M059J (cell line): Measurements from ENCODE around the gene PTCH1. TPM values are rescaled to one million over a fixed set of nuclear protein-coding genes. Genes with fewer than 3 reads are reported as not detected.

Experiments
- DNase-seq: peaks from one replicate; pipeline ENCODE4 v3.0.0-alpha.2; 2012; ENCODE audit warnings: low read depth
- total RNA-seq: library from RNA; depleted of rRNA; stranded (reverse); fragments of >200 nt; shearing (Covaris generic); gene quantifications from 2 replicates; pipeline ENCODE4 v1.2.3, GENCODE V29; 2014; rRNA removed

The PTCH1 gene
- 3.3 and 9.4 TPM in 2 replicates for total RNA-seq

DNA sequence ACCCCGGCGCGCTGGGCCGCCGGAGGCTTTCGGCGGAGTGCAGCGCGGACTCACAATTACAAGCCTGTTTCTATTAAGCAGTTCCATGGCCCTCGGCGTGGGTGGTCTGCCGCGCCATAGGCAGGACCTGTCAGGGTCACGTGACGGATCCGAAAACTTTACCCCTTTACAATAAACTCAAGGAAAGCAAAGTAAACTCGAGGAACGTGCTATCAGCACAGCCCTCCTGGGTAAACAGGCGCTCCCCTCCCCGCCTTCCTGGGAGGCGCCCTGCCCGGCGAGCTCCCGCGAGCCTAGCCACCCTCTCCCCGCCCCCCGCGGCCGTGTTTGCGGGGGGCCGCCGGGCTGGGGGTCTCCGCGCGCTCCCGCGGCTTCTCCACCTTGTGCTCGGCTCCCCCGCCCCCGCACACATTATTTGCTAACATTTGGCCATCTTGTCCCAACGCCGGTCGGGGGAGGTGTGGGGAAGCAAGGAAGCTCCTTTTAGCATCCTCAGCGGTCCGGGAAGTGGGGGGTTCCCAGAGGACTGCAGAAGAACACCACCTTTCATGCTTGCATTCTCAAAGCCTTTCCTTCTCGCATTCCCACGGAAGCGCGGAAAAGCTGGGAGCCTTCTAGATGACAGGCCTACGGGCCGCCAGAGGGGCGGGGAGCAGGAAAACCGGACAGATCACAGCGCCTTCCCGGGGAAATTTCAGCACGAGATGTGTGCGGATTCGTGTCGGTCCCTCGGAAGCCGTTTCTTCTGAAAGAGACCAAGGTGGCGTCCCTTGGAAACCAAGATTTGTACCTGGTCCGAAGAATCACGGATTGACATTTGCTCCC is at the start of gene PTCH1:
Gene PTCH1 (minus strand): TSS at position 238 of the 825 bp plus-strand sequence.
- DNase-seq = peak; percentile 51

DNA sequence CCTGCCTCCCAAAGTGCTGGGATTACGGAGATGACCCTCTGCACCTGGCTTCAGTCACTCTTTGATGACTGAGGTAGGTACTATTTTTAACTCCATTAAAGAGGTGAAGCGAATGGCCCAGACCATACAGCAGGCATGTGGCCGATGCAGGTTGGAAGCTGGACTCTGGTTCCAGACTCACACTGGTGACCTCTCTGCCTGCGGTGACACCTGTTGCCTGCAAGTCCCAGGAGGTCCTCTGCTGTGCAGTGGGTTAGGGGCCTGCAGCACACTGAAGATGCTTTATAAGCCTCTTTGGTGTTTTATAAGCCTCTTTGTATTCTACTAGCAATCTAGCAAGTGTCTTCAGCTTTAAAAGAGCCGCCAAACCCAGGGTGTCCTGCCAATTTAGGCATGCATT is 49.2 kb upstream of the PTCH1 start:
- DNase-seq = no peak

DNA sequence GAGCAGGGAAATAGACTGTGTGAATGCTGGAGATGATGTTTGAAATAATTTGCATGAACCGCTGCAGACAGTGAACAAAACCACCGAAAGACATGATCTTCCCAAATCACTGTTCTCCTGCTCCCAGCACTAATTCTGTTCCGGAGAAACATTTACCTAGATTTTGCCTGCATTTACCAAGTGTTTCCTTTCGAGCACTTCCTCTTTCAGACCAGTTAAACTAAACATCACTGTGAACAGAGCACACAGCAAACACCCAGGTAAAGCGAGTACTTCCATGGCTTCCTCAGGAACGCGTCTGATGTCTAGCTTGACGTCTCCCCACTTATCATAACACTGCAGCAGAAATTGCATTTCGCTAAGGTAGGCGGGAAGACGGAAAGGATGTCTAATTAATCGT is 45.1 kb upstream of the PTCH1 start:
- no peak for DNase-seq

DNA sequence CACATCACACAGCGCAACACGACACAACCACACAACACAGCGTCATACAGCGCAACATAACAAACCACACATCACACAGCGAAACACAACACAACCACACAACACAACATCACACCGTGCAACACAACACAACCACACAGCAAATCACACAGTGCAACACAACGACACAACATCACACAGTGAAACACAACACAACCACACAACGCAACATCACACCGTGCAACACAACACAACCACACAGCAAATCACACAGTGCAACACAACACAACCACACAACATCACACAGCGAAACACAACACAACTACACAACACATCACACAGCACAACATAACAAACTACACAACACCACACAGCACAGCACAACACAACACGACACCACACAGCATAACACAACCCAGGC is 40.4 kb upstream of the PTCH1 start:
- no peak for DNase-seq

DNA sequence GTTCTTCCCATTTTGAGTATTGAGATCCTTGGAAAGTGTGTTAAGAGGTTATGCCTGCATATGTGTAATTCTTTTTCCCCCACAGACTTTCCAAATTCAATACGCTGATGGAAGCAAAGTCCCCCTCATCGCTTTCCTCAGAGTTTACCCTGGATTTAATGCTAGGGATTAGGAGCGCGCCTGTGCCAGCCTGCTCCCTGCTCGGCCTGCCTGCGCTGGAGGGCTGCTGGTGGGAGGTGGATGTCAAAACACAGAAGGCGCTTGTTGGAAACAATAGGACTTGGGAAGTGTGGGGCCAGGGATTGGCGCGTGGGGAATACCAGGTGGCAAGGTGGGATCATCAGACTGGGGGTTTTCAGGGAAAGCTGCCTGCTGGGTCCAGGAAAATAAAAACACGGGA is 39.8 kb upstream of the PTCH1 start:
- DNase-seq = no peak

DNA sequence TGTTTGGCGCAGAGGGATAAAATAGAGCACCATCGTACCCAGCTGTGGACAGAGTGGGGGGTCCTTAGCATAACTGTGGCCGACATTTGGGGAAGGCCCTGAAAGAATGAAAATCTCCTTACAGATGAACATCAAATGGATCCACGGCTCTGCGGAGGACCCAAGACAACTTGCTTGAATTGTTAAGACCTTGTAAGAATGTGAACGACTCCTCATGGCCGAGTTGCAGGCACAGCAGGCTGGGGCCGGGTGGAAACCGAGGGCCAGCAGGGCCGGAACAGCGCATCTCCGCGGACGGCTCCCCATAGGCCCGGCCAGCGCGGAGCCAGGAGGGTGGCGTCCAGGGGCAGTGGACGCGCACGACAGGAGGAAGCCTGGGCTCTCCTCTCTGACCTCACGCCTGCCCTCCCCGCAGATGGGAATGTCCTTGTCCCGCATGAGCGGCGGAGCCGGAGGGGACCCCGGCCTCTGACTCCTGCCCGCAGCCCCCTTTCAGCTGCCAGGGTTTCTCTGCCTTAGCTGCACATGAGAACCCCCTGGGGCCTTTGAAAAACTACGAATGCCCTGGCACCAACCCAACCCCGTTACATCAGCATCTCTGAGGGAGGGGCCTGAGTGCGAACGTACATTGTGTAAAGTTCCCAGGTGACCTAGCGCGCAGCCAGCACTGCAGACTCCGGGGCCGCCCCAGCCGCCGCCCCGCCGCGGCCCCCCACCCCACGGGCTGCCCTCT is 36.2 kb upstream of the PTCH1 start:
- DNase-seq = no peak

DNA sequence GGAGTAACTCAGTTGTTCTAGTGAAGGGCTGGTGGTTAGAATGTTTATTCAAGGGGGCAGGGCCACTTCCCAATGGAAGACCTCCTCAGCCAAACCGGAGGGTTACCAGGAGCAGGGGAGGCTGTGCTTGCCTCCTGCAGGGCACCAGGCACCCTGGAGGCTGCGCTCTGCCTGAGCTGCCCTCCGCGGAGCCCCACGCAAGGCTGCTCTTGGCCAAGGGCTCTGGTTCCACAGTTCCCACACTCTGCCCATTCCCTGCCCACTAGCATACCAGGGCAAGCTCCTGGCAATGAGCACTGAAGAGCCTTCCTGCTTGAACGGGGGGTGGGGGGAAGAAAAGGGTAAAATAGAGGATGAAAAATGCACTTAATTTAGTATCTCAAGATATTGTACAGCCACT is 35.5 kb upstream of the PTCH1 start:
- no peak for DNase-seq

DNA sequence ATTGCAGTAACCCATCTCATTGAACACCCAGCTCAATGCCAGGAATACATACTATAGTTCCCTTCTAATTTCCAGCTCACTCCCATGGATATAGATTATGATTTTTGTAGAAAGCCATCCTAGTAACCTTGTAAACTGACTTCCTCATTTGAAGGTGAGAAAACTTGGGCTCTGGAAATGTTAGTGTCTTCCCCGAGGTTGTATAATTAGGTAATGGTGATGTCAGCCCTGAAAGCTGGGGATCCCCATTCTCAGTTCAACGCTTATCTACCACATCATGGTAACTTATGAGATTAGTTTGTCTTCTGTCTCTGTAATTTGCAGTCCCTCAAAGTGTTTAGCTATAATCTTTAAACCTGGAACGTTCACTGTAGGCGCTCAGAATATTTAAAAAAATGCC is 34.6 kb upstream of the PTCH1 start:
- no peak for DNase-seq

DNA sequence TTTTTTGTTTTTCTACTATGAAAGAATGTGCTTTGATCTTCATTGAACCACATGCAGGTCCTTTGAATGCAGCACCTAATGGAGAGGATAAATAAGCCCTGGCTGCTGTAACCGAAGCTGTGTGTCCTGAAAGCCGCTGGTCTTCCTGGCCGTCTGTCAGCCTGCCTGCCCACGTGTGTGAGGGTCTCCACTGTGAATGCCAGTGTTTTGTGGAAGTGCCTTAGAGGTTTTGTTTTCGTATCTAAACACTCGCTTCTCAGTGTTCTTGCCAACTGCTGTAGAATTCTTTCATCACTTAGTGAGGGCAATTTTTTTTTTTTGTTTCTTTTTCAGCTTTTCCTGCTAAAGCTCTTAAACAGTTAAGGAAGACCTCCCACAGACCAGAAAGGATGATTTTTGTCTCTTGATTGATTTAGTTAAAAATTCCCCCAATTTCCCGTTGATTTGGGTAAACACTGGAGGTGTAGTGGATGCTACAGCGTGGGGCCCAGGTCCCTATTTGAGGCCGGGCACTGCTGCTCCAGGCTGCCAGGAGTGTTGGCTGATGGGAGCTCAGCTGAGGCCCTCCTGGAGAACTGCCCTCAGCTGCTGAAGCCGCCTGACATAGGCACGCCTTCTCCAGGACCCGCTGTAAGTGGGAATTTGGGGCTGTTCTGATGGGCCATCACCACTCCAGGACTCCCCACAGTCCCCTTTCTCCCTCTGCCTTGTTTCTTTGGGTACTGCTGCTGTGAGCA is 29.2 kb upstream of the PTCH1 start:
- no peak for DNase-seq

DNA sequence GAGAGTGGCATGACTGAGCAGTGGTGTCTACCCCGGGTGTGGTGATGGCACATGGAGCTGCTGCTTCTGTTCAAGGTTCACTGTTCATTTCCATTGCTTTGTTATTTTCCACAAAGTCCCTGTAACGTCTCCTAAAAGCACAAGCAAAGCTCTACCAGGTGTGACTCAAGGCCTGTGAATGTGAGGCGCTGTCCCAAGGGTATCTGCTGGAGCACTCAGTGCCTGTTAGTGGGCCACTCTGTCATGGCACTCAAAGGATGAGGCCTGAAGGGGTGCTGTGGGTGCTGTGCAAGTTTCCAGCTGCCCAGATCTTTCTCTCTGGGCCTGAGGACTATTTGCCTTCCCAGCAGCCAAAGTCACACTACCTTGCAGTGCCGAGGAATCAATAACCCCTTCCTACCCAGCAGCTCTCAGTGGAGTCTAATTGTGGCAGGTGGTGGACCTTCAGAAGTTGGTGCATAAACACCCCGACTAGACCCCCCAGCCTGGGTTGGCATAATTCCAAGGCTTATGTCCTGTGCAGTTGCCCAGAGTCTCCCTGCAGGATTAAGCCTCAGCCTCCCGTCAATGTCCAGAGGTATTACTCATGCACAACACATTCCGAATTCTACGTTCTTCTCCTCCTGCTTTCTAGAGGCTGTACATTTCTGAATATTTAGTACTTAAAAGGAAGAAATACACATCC is 17.4 kb upstream of the PTCH1 start:
- no peak for DNase-seq

DNA sequence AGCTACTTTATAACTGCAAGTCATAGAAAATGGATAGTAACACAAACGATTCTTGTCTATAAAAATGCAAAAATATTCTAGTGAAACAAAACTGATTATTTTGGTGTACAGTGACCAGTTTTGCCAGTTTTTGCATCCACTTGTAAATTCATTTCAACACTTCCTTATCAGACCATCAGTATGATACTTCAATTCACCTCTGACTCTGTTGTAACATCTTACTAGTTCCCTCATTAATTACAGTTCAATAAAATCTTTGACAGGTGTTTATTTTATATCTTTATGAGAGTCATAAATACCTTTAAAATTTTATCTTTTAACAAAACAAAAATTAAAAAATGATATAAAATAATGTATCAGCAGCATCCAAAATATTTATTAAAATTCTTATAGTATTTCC is 13.1 kb upstream of the PTCH1 start:
- no peak for DNase-seq

DNA sequence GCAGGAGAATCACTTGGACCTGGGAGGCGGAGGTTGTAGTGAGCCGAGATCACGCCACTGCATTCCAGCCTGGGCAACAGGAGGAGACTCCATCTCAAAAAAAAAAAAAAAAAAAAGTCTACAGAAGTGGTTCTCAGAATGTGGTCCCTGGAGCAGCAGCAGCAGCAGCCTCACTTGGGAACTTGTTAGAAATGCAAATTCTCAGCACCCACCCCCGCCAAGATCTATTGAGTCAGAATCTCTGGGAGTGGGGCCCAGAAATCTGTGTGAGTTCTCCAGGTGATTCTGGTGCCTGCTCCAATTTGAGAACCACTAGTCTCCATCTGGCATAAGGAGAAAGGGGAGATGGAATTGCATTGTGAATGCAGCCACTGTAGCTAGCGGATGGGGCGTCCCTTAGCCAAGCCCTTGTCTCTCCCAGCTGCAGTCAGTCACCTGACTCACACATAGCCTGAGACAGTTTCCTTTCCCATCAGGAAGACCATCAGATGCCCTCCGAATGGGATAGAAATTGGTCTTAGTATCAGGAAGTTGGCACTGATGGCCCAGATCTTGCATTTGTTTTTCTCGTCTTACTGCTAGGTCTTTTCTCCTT is 12.2 kb upstream of the PTCH1 start:
- no peak for DNase-seq

DNA sequence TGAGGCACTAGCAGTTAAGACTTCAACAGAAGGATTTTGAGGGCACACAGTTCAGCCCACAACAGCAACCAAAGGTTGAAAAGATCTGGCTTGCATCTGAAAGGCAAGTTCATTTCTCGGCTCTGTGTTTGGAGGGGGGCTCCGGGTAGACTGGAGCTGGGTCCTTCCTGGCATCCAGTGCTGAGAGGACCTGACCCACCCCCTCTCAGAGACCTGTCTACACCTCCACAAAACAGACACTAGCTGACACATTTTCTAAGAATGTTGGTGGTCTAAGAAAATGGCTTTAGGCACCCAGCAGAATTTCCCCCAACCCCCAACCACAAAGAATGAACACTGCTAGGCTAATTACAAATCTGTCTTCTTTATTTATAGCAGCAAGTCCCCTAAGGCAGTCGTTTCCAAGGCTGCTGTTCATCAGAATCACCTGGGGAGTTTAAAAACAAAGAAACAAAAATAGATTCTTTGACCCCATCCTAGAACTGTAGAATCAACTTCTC is 6.2 kb upstream of the PTCH1 start:
- DNase-seq = peak; percentile 71

DNA sequence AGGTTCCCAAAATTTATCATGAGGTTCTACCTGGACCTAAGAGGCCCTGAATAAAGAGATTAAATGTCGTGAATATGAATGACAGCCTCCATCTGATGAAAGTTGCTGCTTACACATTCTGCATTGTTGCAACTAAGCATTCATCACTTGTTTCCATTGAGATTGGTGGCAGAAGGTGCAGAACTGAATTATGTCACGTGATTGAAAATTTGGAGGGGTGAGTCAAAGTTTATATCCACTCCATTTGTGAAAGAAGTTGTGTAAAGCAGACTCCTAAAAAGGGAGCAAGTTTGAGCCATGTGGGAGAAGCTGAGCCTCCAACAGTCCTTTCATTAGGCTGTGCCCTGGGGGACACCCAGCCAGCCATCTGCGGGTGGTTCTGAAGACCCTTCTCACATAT is 4.9 kb upstream of the PTCH1 start:
- no peak for DNase-seq

DNA sequence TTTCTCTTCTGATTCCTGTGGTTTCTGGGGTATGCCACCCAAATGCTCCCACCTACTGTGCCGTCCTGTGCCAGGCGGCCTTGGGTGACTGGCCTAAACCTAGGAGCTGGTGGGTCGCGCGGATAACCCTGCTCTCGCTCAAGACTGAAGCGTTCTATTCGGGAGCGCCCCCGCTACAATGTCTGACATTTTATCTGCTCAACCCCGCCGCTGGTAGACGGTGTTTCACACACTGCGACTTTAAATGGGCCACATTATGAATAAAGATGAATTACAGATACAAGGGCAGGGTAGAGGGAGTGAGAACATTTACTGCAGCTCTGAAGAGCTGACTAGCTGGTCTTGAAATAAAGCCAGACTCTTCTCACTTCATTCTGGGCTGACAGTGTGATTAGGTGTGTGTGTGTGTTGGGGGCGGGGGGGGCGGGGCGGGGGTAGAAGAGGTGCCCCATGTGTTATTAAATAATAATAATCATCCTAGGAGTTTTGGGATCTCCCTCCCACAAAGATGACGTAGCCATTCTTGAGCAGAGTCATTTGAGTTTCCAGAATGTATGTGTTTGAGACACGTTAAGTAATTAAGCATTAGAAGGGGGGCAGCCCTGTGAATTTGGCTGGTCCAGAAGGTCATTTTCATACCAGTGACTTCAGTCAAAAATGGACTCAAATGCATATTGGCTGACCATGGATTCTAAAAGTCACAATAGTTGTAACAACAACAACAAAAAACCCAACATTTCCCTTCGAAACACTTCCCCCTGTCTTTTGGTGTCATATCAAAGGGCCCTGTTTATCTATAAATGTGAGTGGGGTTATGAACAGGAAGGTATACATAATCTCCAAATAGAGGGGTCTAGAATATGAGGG is 1.0 kb upstream of the PTCH1 start:
- no peak for DNase-seq

DNA sequence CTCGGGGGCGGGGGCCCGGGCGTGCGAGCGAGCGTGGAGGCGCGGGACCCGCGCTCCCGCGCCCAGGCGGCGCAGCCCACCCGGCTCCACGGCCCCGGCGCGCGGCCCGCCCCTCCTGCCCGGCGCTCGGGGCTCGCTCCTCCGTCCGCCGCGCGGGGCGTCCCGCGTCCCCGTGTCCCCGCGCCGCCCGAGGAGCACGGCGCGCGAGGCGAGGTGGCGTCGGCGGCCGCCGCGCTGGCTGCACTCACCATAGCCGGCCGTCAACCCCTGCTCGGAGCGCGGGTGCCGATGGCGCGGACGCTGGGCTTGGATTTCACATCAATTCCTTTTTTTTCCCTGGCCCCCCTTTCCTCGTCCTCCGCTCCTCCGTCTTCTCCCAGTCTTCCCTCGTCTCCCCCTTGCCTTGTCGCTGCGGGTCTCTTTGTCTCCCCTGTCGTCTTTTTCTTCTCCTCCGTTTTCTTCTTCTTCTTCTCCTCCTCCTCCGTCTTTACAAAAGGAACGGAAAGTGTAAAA is 494 bp downstream of the PTCH1 start:
- no peak for DNase-seq

DNA sequence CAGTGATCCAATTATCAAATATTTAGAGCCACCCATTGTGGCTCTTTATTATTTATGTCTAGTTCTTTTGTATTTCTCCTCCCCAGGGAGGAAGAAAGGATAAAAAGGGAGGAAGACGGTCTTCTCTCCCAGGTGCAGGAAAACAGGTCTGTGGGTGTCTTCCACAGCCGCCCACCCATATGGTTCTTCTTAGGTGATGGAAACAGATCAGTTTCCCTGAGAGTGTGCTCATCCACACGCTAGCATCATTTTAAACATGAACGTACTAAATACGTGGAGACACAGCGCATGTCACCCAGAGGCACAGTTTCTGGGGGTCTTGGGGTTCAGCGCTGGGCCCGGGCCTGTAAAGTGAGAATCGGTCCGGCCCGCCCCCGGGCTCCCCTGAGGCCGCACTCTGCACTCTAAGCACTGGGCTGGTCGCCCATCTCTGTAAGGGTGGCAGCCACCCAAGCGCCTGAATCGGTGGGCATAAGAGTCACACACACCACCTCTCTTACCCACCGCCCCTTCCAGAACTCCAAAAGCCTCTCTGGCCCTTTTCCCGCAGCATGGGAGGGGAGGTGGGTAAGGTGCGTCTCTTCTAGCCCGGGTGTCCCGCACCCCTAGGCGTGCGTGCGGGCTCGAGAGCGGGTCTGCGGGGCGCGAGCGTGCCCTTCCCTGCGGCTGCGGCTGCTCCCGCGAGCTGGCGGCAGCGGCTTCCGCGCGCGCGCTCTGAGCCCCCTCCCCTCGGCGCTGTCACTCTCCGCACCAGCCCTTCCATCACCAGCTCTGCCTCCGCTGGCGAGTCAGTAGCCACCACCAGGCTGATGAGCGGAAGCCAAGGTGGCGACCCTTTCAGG is 1.3 kb downstream of the PTCH1 start:
- peak; percentile 30 for DNase-seq

DNA sequence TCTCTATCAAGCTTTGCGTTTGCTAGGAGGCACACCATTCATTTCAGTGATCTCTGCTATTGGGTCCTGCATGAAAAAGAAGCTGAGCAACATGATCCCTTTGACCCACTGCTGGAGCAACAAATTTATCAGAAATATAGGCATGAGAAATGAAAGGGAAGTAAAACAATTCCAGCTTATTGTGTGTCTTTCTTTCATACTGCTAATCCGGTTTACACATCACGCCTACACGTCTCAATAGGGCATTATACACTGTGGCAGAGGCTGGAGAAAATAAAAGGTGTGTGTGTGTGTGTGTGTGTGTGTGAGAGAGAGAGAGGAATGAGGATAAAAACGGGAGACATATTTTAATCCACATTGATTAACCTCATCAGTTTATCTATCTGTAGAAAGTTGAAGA is 2.4 kb downstream of the PTCH1 start:
- no peak for DNase-seq

DNA sequence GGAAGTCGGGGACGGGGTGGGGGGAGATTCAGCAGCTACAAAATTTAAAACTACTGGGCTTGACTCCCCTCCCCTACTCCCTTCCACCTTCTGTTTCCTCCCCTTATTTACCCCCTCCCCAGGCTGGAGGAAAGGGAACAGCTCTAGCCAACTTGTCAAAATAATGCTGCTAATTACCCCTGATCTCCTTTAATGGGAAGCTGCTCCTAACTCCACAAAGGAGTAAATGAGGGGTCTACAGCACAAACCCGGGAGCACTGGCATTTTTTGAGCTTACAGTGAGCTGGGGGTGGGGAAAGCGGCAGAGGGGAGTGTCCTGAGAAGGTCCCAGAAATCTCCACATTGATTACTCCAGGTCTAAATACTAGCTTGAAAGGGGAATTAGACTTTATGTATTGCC is 3.1 kb downstream of the PTCH1 start:
- no peak for DNase-seq
